NCI-H524 (cell line): ENCODE measurements around the gene JARID2.
"Not testable (repeated sequence)": the region's sequence is repeated elsewhere in the genome, so short reads cannot be mapped to it uniquely, and the experiment has no call there.

Experiments used
- DNase-seq, 2 experiments: peaks; one replicate each; lab custom pipeline; 2025; lab: John Stamatoyannopoulos, UW

JARID2 gene

DNA sequence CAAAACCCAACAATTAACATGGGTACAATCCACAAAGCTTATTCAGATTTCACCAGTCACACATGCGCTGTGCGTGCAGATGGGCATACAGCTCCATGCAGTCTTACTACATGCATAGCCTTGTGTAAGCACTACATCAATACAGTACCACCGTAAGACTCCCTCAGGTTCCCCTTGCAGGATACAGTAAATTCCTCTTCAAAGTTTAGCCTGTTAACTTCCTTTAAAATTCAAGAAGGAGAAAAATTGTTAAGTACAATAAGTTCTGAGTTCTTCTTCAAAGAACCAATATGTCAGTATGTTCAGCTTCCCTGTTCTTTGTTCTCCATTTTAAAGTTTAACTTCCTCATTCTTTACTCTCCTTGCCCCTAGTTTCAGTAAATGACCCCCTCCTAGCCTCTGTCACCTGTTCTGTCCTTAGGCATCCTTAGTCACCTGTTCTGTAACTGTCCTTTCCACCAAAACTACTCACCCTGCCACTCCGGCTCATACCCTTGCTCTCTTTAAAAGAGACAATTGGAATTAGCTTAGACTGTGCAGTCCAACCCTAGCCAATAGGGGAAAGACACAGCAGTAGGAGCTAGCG, 297.6 kb downstream of the JARID2 start:
- not testable (repeated sequence) for DNase-seq

DNA sequence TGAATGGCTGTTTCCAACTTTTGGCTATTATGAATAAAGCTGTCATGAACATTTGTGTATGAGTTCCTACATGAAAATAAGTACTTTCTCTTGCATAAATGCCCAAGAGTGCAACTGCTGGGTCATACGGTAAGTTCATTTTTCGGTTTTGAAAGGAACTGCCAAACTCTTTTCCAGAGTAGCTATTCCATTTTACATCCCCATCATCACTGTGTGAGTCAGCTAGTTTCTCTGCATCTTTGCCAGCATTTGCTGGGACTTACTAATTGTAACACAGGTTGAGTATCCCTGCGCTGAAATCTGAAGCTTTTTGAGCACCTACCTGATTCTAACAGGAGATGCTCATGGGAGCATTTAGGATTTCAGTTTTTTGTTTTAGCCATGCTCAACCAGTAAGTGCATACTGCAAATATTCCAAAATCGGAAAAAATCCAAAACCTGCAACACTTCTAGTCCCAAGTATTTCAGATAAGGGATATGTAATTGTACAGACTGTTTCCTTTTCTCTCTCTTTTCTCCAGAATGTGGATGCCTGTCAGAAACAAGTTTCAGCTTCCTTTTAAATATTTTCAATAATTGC, 298.5 kb downstream of the JARID2 start:
- no peak for DNase-seq

GRCh38 chr6:15546591-15546990, 300.7 kb downstream of the JARID2 start:
- no peak for DNase-seq

DNA sequence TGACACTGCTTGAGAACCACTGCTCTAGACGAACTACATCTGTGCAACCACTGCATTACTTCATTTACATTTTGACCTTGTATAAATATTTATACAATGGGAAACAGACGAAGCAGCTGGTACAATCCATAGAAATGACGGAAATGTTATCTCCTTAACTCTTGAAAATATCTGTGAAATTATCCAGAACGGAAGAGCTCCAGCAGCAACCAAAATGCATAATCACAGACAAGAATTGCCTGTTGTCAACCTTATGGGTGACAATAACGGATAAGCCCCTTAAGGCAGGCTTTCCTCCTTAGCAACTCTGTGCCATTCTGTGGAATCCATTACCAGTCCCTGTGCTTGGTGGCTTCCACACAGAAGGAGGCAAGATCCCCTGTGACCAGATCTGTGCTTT, 301.5 kb downstream of the JARID2 start:
- no peak for DNase-seq

DNA sequence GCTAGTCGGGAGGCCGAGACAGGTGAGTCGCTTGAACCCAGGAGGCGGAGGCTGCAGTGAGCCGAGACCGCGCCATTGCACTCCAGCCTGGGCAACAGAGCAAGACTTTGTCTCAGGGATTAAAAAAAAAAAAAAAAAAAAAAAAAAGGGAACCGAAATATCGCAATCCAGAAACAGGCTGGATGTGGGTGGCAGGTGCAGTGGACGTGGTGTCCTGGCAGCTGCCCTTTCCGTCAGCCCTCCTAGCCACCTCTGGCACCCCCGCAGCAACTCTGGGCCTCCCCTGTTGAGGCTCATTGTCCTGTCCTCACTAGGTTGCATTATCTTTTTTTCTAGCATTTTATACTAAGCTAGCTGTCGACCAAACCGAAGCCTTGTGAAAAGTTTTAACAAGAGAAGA, 303.5 kb downstream of the JARID2 start:
- no peak for DNase-seq

DNA sequence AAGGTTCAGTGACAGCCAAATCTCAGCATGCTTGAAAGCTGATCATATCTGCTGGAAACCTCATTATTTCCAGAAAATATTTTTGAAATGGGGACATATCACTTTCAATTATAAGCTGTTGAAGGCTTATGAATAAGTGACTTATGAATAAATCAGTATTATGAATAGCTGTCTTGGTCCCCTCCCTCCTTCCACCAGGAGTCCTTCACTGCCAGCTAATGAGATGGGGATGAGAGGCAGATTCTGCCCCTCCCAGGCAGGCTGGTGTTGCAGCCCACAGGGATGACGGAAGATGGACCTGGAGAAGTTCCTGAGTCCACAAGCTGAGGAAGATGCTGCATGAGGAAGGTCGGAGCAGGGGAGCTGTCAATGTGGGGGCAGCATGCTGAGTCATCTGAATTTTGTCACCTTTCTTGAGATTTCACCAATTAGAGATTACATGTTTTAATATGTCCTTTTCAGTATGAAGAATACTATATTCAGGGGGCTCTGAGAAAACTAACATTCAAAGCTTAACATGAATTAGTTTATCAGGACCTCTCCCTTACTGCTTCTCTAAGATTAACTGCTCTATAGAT, 304.8 kb downstream of the JARID2 start:
- DNase-seq: no peak

DNA sequence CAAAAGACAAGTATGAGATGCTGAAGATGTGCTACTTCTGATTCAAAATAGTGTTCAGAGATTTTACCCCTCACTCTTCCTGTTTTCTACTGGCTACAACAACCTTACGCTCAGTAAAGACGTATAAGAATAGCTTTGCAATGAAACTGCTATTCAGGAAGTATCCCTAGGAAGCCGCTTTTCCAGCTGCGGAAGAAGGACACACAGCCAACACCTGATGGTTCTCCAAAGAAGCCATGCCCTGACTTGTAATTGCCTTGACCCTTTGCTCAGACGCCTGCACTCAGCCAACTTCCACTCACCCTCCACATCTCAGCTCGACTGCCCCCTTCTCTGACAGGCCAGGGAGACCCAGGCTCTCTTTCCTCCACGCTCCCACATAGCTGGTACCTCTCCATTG, 305.4 kb downstream of the JARID2 start:
- no peak for DNase-seq

- DNase-seq: no peak
Observed at GRCh38 chr6:15551798-15552197, 305.9 kb downstream of the JARID2 start.

- DNase-seq: no peak
Observed at GRCh38 chr6:15553031-15553430, 307.2 kb downstream of the JARID2 start.

- no peak for DNase-seq
Observed at GRCh38 chr6:15553736-15554294, 307.9 kb downstream of the JARID2 start.

DNA sequence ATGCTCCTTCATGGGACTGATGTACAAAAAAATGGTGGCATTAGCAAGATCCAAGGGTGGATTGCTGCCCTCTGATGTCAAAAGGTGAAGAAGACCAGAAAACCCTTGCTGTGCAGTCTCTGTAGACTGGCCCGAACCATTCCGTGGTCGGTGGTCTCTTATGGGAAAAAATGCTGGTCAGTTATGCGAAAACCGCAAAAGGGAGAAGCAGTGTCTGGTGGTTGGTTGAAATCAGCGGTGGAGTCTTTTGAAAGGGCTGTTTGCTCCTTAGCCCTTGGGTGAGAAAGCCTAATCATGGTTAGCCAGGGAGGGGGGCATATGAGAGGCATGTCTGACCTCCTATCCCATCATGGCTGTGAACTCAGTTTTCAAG, 308.8 kb downstream of the JARID2 start:
- DNase-seq: no peak

- no peak for DNase-seq
Observed at GRCh38 chr6:15555101-15556038, 309.5 kb downstream of the JARID2 start.

DNA sequence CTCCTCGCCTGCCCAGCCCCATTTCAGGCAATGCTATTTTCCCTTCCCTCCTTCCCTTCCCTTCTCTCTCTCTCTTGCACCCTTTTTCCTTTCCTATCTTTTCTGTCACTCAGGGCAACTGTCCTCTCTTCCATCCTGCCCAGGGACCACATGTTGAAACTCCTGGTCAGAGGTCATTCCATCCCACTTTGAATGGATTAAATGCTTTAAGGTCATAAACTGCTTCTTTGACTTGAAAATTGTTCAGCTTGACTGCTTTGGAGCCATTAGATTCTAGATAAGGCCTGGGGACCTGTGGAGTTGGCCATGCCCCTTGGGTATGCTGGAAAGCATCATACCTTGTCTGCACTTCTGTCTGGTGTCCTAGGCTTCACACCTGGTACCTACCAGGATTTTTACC, 310.8 kb downstream of the JARID2 start:
- DNase-seq: no peak

DNA sequence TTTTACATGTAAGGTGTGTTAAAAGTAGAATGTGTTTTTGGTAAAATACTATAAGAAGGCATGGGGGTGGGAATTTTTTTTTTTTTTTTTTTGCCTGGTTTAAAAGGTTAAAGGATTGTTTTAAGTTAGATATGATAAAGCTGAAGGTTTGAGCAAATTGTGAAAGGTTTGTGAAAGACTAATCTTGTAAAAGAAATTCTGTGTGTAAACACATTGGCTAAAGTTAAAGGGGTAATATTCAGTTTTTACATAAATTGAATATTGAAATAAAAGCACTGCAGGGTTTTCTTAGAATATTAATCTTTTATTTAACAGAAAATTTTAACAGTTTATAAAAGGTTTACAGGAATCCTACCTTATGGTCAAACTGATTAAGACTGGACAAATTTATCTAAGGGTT, 311.3 kb downstream of the JARID2 start:
- no peak for DNase-seq

DNA sequence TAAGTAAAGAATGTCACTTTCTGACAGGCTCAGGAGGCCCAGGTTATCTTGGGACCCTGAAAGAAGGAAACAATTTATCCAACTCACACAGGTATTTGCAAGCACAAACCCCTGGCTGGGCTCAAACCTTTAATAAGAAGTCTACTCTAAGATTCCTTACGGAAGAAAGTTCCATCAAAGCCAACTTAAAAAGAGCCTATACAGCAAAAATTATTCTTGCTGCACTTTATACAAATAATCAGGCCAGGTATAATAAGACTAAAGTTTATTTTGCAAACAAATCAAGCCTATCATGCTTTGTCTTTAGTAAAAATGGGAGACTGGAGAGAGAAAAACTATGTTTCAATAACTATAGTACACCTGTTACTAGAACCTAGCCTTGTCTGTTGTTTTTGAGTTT, 314.8 kb downstream of the JARID2 start:
- no peak for DNase-seq

DNA sequence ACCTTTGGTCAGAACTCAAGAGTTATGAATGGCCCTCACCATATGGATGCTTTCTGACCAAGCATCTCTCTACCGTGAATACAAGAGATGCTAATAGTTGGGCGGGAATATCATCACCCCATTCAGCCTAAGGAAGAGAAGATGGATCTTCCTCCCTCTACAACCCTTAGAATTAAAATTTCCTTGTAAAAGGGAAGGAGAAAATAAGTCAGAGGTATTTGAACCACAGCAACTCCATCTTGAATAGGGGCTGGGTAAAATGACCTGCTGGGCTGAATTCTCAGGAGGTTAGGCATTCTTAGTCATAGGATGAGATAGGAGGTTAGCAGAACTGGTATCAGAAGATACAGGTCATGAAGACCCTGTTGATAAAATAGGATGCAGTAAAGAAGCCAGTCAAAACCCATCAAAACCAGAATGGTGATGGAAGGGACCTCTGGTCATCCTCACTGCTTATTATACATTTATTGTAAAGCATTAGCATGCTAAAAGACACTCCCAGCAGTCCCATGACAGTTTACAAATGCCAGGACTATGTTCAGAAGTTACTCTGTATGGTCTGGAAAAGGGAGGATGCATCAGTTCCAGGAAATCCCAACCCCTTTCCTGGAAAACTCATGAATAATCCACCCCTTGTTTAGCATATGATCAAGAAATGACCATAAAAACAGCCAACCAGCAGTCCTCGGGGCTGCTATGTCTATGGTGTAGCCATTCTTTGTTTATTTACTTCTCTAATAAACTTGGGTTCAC, 315.8 kb downstream of the JARID2 start:
- no peak for DNase-seq

DNA sequence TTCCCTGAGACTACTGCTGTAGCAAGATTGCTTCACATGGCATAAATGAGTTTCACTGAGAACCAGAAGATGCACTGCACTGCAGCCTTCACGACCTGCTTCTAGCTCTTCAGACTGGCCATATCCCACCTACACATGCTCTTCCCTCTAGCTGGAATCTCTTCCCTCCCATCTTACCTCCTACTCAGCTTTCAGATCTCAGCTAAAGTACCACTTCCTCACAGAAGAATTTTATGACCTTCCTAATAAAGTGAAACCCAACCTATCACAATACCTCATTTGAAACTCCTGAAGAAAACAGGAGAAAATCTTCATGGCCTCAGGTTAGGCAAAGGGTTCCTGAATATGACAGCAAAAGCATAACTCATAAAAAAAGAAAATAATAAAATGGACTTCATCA, 317.1 kb downstream of the JARID2 start:
- no peak for DNase-seq

GRCh38 chr6:15569035-15569995, 323.4 kb downstream of the JARID2 start:
- DNase-seq: no peak

DNA sequence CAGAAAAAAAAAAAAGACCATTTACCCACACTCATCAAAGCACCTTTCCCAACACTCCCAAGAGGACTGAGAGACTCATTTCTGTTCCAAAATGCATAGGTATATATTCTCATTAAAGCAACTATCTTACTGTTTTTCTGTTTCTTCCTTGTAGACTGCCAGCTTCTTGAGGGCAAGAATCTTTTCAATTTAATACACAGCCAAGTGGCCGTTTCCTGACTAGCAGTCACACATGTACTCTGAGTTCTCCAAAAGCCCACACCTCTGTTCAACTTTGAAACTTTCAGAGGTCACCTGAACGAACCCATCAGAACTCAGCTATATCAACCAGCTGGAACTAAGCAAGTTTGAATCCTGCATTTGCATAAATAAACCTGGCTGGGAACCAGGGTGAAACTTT, 324.3 kb downstream of the JARID2 start:
- DNase-seq: no peak
